ENCODE data around the gene NCL. TPM values are rescaled to one million over a fixed set of nuclear protein-coding genes. Genes with fewer than 3 reads are reported as not detected.
A peak's percentile ranks its signal among the peaks of the same experiment; 100 is the strongest.

The NCL gene
- total RNA-seq, 1 donor from 2014 or later, result 1,513 TPM

GRCh38 chr2:231482806-231483391 lies 18.6 kb upstream of the NCL start:
- Mint-ChIP-seq H3K36me3 (ENCODE audit: low read depth) (no peaks in the 10 kb centered on the region), H3K4me1 (peaks cover 10% of the 10 kb centered on the region), H3K27me3 (peaks cover 3% of the 10 kb centered on the region), H3K27ac (peak overlapping the region; percentile 94), H3K9me3 (no peaks in the 10 kb centered on the region), H3K4me3 (peak overlapping the region; percentile 84)
- DNase-seq, result peak; percentile 93
- intact Hi-C loops (cut with micrococcal nuclease), result loop anchor here (1.0 to 2.0 kb wide), 4 partner anchors 19 to 298 kb away; partner anchors contain the start of genes NCL and PDE6D

GRCh38 chr2:231480781-231481180 lies 16.5 kb upstream of the NCL start:
- intact Hi-C loops (cut with micrococcal nuclease), result no loop called here
- peaks cover 5% of the 10 kb centered on the region for H3K4me1 Mint-ChIP-seq
- DNase-seq, result no peak
- no peak overlapping the region for H3K4me3 Mint-ChIP-seq
- H3K9me3 Mint-ChIP-seq, result no peaks in the 10 kb centered on the region
- H3K36me3 Mint-ChIP-seq (ENCODE audit: low read depth), result no peaks in the 10 kb centered on the region
- peaks cover 4% of the 10 kb centered on the region for H3K27me3 Mint-ChIP-seq
- H3K27ac Mint-ChIP-seq, result no peak overlapping the region

- intact Hi-C loops (cut with micrococcal nuclease), result no loop called here
- Mint-ChIP-seq H3K27ac (no peak overlapping the region), H3K9me3 (no peaks in the 10 kb centered on the region), H3K36me3 (ENCODE audit: low read depth) (no peaks in the 10 kb centered on the region), H3K4me3 (no peak overlapping the region), H3K27me3 (peaks cover 3% of the 10 kb centered on the region), H3K4me1 (peaks cover 5% of the 10 kb centered on the region)
- no peak for DNase-seq
Measured at GRCh38 chr2:231479455-231479854, 15.2 kb upstream of the NCL start.

GRCh38 chr2:231476920-231477319 lies 12.6 kb upstream of the NCL start:
- peaks cover 5% of the 10 kb centered on the region for H3K4me1 Mint-ChIP-seq
- H3K4me3 Mint-ChIP-seq, result no peak overlapping the region
- no peak for DNase-seq
- H3K27me3 Mint-ChIP-seq, result peaks cover 5% of the 10 kb centered on the region
- H3K27ac Mint-ChIP-seq, result no peak overlapping the region
- H3K36me3 Mint-ChIP-seq (ENCODE audit: low read depth), result peaks cover 2% of the 10 kb centered on the region
- H3K9me3 Mint-ChIP-seq, result no peaks in the 10 kb centered on the region
- intact Hi-C loops (cut with micrococcal nuclease), result no loop called here

GRCh38 chr2:231475965-231476364 lies 11.7 kb upstream of the NCL start:
- intact Hi-C loops (cut with micrococcal nuclease), result no loop called here
- Mint-ChIP-seq H3K4me3 (no peak overlapping the region), H3K4me1 (peaks cover 5% of the 10 kb centered on the region), H3K9me3 (no peaks in the 10 kb centered on the region), H3K36me3 (ENCODE audit: low read depth) (peaks cover 2% of the 10 kb centered on the region), H3K27me3 (peaks cover 5% of the 10 kb centered on the region), H3K27ac (no peak overlapping the region)
- DNase-seq, result no peak

GRCh38 chr2:231472816-231473215 lies 8.5 kb upstream of the NCL start:
- H3K9me3 Mint-ChIP-seq, result no peaks in the 10 kb centered on the region
- H3K4me3 Mint-ChIP-seq, result no peak overlapping the region
- no peak overlapping the region for H3K27ac Mint-ChIP-seq
- peaks cover 5% of the 10 kb centered on the region for H3K27me3 Mint-ChIP-seq
- no peak for DNase-seq
- H3K36me3 Mint-ChIP-seq (ENCODE audit: low read depth), result peaks cover 2% of the 10 kb centered on the region
- intact Hi-C loops (cut with micrococcal nuclease), result no loop called here
- peaks cover 10% of the 10 kb centered on the region for H3K4me1 Mint-ChIP-seq

GRCh38 chr2:231470246-231470900 lies 6.1 kb upstream of the NCL start:
- no peak overlapping the region for H3K4me3 Mint-ChIP-seq
- H3K9me3 Mint-ChIP-seq, result no peaks in the 10 kb centered on the region
- peaks cover 2% of the 10 kb centered on the region for H3K27me3 Mint-ChIP-seq
- peaks cover 2% of the 10 kb centered on the region for H3K36me3 Mint-ChIP-seq (ENCODE audit: low read depth)
- DNase-seq, result no peak
- H3K4me1 Mint-ChIP-seq, result peaks cover 13% of the 10 kb centered on the region
- intact Hi-C loops (cut with micrococcal nuclease), result no loop called here
- H3K27ac Mint-ChIP-seq, result no peak overlapping the region

GRCh38 chr2:231469583-231469950 lies 5.3 kb upstream of the NCL start:
- peaks cover 2% of the 10 kb centered on the region for H3K36me3 Mint-ChIP-seq (ENCODE audit: low read depth)
- H3K9me3 Mint-ChIP-seq, result no peaks in the 10 kb centered on the region
- H3K27me3 Mint-ChIP-seq, result peaks cover 2% of the 10 kb centered on the region
- H3K4me1 Mint-ChIP-seq, result peaks cover 14% of the 10 kb centered on the region
- DNase-seq, result no peak
- no peak overlapping the region for H3K27ac Mint-ChIP-seq
- no peak overlapping the region for H3K4me3 Mint-ChIP-seq
- intact Hi-C loops (cut with micrococcal nuclease), result loop anchor here (10.0 kb wide), 1 partner anchor 315 kb away; the partner anchor contains the start of genes COPS7B and PDE6D

GRCh38 chr2:231467613-231468530 lies 3.6 kb upstream of the NCL start:
- Mint-ChIP-seq H3K4me3 (no peak overlapping the region), H3K4me1 (peaks cover 16% of the 10 kb centered on the region), H3K9me3 (no peaks in the 10 kb centered on the region), H3K36me3 (ENCODE audit: low read depth) (peaks cover 13% of the 10 kb centered on the region), H3K27ac (no peak overlapping the region), H3K27me3 (no peaks in the 10 kb centered on the region)
- intact Hi-C loops (cut with micrococcal nuclease), result loop anchor here (10.0 kb wide), 1 partner anchor 317 kb away; the partner anchor contains the start of genes COPS7B and PDE6D
- no peak for DNase-seq

GRCh38 chr2:231467016-231467545 lies 2.8 kb upstream of the NCL start:
- H3K4me1 Mint-ChIP-seq, result peaks cover 19% of the 10 kb centered on the region
- H3K4me3 Mint-ChIP-seq, result no peak overlapping the region
- H3K36me3 Mint-ChIP-seq (ENCODE audit: low read depth), result peaks cover 21% of the 10 kb centered on the region
- H3K27me3 Mint-ChIP-seq, result no peaks in the 10 kb centered on the region
- no peaks in the 10 kb centered on the region for H3K9me3 Mint-ChIP-seq
- peak overlapping the region; percentile 43 for H3K27ac Mint-ChIP-seq
- intact Hi-C loops (cut with micrococcal nuclease), result loop anchor here (10.0 kb wide), 1 partner anchor 318 kb away; the partner anchor contains the start of genes COPS7B and PDE6D
- no peak for DNase-seq

- peak overlapping the region; percentile 100 for H3K27ac Mint-ChIP-seq
- peak; percentile 99 for DNase-seq
- intact Hi-C loops (cut with micrococcal nuclease), result loop anchor here (1.0 to 10.0 kb wide), 8 partner anchors 17 to 408 kb away; partner anchors contain the start of genes COPS7B, PDE6D, PSMD1 and PTMA
- H3K4me1 Mint-ChIP-seq, result peaks cover 37% of the 10 kb centered on the region
- peaks cover 41% of the 10 kb centered on the region for H3K36me3 Mint-ChIP-seq (ENCODE audit: low read depth)
- H3K9me3 Mint-ChIP-seq, result no peaks in the 10 kb centered on the region
- H3K27me3 Mint-ChIP-seq, result no peaks in the 10 kb centered on the region
- H3K4me3 Mint-ChIP-seq, result peak overlapping the region; percentile 93
Measured at GRCh38 chr2:231464576-231465540, 574 bp upstream of the NCL start.

GRCh38 chr2:231462729-231463465 lies 1.4 kb downstream of the NCL start:
- DNase-seq, result no peak
- Mint-ChIP-seq H3K27ac (peak overlapping the region; percentile 100), H3K4me1 (peaks cover 41% of the 10 kb centered on the region), H3K27me3 (no peaks in the 10 kb centered on the region), H3K4me3 (peak overlapping the region; percentile 93), H3K36me3 (ENCODE audit: low read depth) (peaks cover 60% of the 10 kb centered on the region), H3K9me3 (no peaks in the 10 kb centered on the region)
- intact Hi-C loops (cut with micrococcal nuclease), result loop anchor here (1.0 to 10.0 kb wide), 3 partner anchors 10 to 406 kb away; partner anchors contain the start of genes COPS7B, PDE6D and PSMD1

All from activated CD4-positive, alpha-beta T cell treated with anti-CD3 and anti-CD28 coated beads, Interleukin-2, amount 10 ng/mL, durations not matched to agents 24 days and 14 days (primary cell).